Lower leg skin (tissue), 4 donors: Measurements from ENCODE around the gene SCPEP1. TPM values are rescaled to one million over a fixed set of nuclear protein-coding genes. Genes with fewer than 3 reads are reported as not detected.
"Not testable (repeated sequence)": the region's sequence is repeated elsewhere in the genome, so short reads cannot be mapped to it uniquely, and the experiment has no call there.

Experiments
- DNase-seq, 2 donors: peaks; one replicate each; pipeline ENCODE4 v3.0.0-alpha.2; 2019; ENCODE audit warnings: low spot score in 2 of 2
- H3K4me3 ChIP-seq: fragments of 200-600 bp; sonication (generic); 2 replicates; pipeline ENCODE4 v1.5.1; 2017; ENCODE audit warnings: mild to moderate bottlenecking, low read depth; ENCODE audit not compliant: poor library complexity, severe bottlenecking
- CTCF ChIP-seq, 3 donors: fragments of 450-650 bp; IDR thresholded peaks; one replicate each; pipeline ENCODE4 v1.5.1; 2016; ENCODE audit warnings: antibody characterized with exemption in 3 of 3, mild to moderate bottlenecking in 3 of 3, moderate library complexity in 2 of 3
- POLR2A ChIP-seq, 2 donors: fragments of 450-650 bp; IDR thresholded peaks; one replicate each; pipeline ENCODE4 v1.6.1; 2016 to 2017; ENCODE audit warnings: antibody characterized with exemption in 2 of 2, mild to moderate bottlenecking in 1 of 2, moderate library complexity in 1 of 2
- WGBS, 2 donors: methylation state at CpG; one replicate each; pipeline ENCODE4 v1.1.5; 2018; 5-methylcytosine and 5-hydroxymethylcytosine counted together
- intact Hi-C: fragments of 100-400 bp; cut with DNase I; formaldehyde crosslinking; loops from one replicate; pipeline ENCODE4 v1.15.0; 2023; ENCODE audit warnings: low total_unique reads
- total RNA-seq, 4 donors: library from RNA; depleted of rRNA; stranded (reverse); fragments of >200 nt; gene quantifications; one replicate each; pipeline ENCODE4 v1.1.0, GENCODE V29; 2016

The SCPEP1 gene
- total RNA-seq, 4 donors from 2014 or later, result 88.3 to 173 (median 126) TPM

- no peak overlapping the region for H3K4me3 ChIP-seq
- no peak for DNase-seq
- TF ChIP-seq CTCF (IDR thresholded peaks at IDR 0.05) (no peak), POLR2A (IDR thresholded peaks at IDR 0.05) (no peak)
- intact Hi-C loops, result no loop called here
- WGBS, 2 donors, result 90 to 91% methylated on average over 1 of the region's 1 CpG
Observed at GRCh38 chr17:56933868-56934267, 44.1 kb upstream of the SCPEP1 start.

- intact Hi-C loops, result no loop called here
- H3K4me3 ChIP-seq, result no peak overlapping the region
- DNase-seq, result no peak
- TF ChIP-seq CTCF (IDR thresholded peaks at IDR 0.05) (no peak), POLR2A (IDR thresholded peaks at IDR 0.05) (no peak)
- 91 to 92% methylated on average over 4 of the region's 4 CpGs for WGBS, 2 donors
Observed at GRCh38 chr17:56934280-56934679, 43.7 kb upstream of the SCPEP1 start.

DNA sequence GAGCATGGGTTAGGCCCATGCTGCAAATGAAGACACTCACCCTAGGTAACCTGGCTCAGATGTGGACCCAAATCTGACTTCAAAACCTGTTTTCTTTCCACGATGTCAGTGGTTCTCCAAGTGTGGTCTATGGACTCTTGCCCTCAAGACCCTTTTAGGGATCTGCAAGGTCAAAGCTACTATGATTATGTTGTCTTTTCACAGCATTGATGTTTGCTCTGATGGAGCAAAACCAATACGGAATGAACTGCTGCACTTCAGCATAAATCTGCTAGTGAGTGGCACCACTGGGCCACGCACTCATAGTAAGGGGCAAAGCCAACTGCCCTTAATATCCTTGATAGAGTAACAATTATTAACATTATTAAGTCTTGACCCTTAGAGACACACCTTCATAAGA is 42.5 kb upstream of the SCPEP1 start:
- WGBS, 2 donors, result 94 to 96% methylated on average over 3 of the region's 3 CpGs
- no peak for DNase-seq
- intact Hi-C loops, result loop anchor here (5.0 kb wide), 1 partner anchor 113 kb away; no protein-coding TSS in a partner anchor
- H3K4me3 ChIP-seq, result no peak overlapping the region
- TF ChIP-seq CTCF (IDR thresholded peaks at IDR 0.05) (no peak), POLR2A (IDR thresholded peaks at IDR 0.05) (no peak)

DNA sequence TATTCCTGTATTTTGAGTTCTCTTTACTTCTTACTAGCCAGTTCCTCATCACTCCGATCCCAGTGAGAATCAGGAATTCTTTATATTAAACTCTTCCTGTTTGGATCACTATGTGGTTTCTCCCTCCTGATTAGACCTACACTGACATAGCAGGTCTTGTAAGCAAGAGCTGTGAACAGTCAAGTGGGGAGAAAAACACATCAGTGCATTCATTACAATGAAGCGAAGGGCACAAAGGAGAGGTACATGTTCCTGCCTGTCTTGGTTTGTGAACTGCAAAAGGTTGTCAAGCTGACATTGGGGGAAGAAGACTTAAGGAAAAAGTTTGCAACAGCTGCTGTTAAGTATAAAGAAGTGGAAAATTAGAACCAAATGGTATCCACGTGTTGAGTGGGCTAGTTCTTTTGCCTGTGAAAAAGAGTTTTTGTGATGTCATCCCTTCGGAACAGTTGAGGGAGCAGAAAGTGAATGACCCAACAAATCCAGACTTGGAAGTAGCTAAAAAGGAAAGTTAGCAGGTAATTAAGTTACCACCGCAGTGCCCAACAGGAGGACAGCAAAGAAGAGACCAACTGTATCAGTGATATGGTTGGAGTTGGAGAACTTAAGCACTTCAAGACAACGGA is 41.1 kb upstream of the SCPEP1 start:
- no peak overlapping the region for H3K4me3 ChIP-seq
- no peak for DNase-seq
- 56 to 59% methylated on average over 6 of the region's 6 CpGs for WGBS, 2 donors
- intact Hi-C loops, result loop anchor here (5.0 kb wide), 1 partner anchor 115 kb away; no protein-coding TSS in a partner anchor
- TF ChIP-seq CTCF (IDR thresholded peaks at IDR 0.05) (no peak), POLR2A (IDR thresholded peaks at IDR 0.05) (no peak)

GRCh38 chr17:56937687-56938086 is 40.2 kb upstream of the SCPEP1 start:
- no peak overlapping the region for H3K4me3 ChIP-seq
- WGBS, 2 donors, result 53 to 70% methylated on average over 2 of the region's 2 CpGs
- no peak for DNase-seq
- TF ChIP-seq POLR2A (IDR thresholded peaks at IDR 0.05), result no peak
- no peak for TF ChIP-seq CTCF (IDR thresholded peaks at IDR 0.05)
- intact Hi-C loops, result loop anchor here (5.0 kb wide), 1 partner anchor 115 kb away; no protein-coding TSS in a partner anchor

DNA sequence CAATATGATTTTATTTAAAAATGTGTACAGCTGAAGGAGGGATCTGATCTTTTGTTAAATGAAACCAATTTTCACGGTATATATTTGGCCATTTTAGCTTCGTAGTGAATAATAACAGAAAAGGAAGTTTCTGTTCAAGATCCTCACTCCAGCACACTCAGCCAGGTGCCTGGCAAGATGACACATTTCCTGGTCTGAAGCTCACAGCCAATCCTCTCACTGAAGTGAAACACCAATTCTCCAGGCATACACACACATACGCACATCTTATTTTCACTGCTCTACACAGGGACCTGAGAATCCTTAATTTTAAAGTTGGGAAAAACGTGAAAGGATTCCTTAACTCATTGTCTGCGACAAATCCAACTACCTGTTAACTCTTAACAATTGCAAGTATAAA is 39.7 kb upstream of the SCPEP1 start:
- DNase-seq, result not testable (repeated sequence)
- 84 to 88% methylated on average over 5 of the region's 5 CpGs for WGBS, 2 donors
- intact Hi-C loops, result loop anchor here (5.0 kb wide), 1 partner anchor 116 kb away; no protein-coding TSS in a partner anchor

More for the DNA sequence above, 39.7 kb upstream of the SCPEP1 start:
- H3K4me3 ChIP-seq, result not testable (repeated sequence)
